Activated CD4-positive, alpha-beta T cell treated with anti-CD3 and anti-CD28 coated beads, Interleukin-10, Interleukin-2, amounts not matched to agents 100 ng/mL and 50 ng/mL, durations not matched to agents 16 hours and 8 hours (primary cell): ENCODE results near the gene TCF7L2.

Experiments
- DNase-seq: peaks from one replicate; pipeline ENCODE4 v3.0.0-alpha.2; 2020

The TCF7L2 gene

GRCh38 chr10:113000876-113001598, 51.0 kb downstream of the TCF7L2 start:
- DNase-seq = no peak

- no peak for DNase-seq
Measured at GRCh38 chr10:113001599-113002448, 51.8 kb downstream of the TCF7L2 start.

- no peak for DNase-seq
Measured at GRCh38 chr10:113002449-113002777, 52.4 kb downstream of the TCF7L2 start.

DNA sequence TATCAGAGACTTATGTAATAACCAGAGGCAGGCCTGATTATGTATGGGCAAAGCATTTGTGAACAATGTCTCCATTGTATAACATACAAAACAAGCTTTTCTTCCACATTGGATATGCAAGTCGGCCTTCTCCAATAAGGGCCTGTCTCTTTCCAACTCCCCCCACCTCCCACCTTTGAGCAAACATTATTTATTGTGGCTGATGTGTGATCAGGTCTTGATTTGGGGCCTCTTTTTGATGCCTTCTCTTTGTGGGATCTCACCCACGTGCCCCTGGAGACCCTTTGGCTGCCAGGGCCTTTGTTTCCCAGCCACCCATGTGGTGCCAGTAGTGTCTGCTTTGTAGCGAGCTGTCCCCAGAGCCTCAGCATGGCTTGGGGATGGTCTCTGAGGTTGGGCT, 53.0 kb downstream of the TCF7L2 start:
- no peak for DNase-seq

DNA sequence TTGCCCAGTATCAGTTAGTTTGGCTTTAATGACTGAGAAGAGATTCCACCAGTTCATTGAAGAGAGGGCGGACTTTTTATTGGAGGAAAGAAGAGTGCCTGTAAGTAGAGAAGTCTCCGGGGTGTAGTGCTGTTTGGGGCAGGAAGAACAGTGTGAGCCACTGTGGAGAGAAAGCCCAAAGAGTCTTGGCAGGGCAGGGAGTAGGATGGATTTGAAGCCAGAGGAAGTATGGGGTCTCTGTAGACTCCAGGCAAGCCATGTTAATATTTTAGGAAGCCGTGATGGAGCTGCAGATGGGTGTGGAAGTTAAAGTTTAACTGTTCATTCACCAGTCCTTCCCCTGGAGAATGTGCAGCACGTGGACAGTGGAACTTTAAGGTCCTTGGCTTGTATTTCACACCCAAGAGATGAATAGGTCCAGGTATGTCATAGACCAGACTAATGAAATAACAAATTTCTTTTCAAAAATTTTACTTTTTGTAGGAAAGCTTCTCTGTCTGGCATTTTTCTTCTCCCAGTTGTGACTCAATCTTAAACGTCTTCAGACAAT, 54.1 kb downstream of the TCF7L2 start:
- DNase-seq = no peak

GRCh38 chr10:113005380-113005779, 55.3 kb downstream of the TCF7L2 start:
- DNase-seq = no peak

- DNase-seq = no peak
Measured at GRCh38 chr10:113006656-113007342, 56.8 kb downstream of the TCF7L2 start.

- peak; percentile 44 for DNase-seq
Measured at GRCh38 chr10:113007343-113007771, 57.3 kb downstream of the TCF7L2 start.

- peak; percentile 2 for DNase-seq
Measured at GRCh38 chr10:113007821-113008220, 57.8 kb downstream of the TCF7L2 start.

GRCh38 chr10:113011592-113012374, 61.7 kb downstream of the TCF7L2 start:
- DNase-seq = no peak

DNA sequence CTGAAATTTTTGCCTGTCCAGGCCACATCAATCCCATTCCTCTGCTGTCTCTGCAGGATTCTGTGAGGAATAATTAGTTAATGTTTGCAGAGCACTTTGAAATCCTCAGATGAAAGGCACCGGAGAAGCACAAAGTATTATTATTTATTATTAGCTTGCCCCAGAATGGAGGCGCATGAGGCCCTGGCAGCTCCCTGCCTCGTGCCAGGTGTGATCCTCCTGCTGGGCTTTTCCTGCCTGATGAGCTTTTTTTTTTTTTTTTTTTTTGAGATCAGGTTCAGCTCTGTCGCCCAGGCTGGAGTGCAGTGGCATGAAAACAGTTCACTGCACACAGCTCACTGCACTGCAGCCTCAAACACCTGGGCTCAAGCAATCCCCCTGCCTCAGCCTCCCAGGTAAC, 65.2 kb downstream of the TCF7L2 start:
- DNase-seq = no peak

GRCh38 chr10:113017376-113017775, 67.3 kb downstream of the TCF7L2 start:
- no peak for DNase-seq

GRCh38 chr10:113018034-113018433, 68.0 kb downstream of the TCF7L2 start:
- DNase-seq = no peak

DNA sequence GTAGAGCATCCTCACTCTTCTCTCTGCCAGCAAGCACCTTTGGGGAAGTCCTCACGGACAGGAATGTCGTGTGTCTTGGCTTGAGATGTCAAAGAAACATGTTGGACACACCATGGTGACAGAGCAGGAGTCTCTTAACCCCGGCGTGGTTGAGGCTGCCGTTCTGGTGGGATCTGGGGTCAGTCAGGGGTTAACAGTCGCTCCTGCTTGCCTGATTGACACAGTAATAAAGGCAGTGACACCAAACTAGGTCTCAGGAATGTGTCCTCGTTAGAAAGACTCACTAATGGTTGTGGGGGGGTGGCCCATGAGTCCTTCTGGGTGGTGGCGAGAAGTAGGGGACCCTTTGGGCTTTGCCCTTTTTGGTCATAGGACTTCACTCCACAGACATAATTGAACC, 69.0 kb downstream of the TCF7L2 start:
- no peak for DNase-seq

- DNase-seq = no peak
Measured at GRCh38 chr10:113019692-113020474, 69.8 kb downstream of the TCF7L2 start.

DNA sequence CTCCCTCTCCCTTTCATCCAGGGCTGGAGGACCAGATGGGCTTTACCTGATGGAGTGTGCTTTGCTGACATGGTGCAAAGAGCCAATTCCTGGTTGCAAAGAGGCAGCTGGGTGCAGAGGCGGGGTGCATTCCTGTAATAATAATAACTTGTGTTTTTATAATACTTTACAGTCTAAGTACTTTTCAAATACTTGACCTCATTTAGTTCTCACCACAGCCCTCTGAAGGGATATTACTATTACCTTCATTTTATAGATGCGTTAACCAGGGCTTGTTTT, 70.4 kb downstream of the TCF7L2 start:
- no peak for DNase-seq

- no peak for DNase-seq
Measured at GRCh38 chr10:113020838-113021237, 70.8 kb downstream of the TCF7L2 start.

- DNase-seq = no peak
Measured at GRCh38 chr10:113021268-113022040, 71.4 kb downstream of the TCF7L2 start.

GRCh38 chr10:113022265-113022664, 72.2 kb downstream of the TCF7L2 start:
- DNase-seq = no peak

DNA sequence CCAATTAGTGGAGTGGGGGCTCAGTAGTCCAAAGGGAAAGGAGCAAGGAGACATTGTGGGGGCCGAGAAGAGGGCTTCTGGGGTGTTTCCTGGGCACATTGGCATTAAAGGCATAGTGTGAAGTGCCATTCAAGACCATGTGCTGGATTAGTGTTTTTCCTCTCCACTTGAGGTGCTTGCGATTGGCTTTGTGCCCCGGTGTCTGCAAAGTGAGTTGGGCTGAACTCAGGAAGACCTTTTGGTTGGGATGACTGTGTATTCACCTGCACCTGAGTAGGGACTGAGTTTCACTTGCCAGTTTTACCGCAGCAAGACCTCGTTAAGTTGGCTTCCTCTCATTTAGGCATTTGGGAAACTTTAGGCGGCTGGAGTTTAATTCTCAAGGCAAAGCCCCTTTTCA, 73.0 kb downstream of the TCF7L2 start:
- DNase-seq = no peak

GRCh38 chr10:113024930-113025329, 74.9 kb downstream of the TCF7L2 start:
- no peak for DNase-seq
